Measurements from ENCODE around the gene TGFBRAP1.

DNA sequence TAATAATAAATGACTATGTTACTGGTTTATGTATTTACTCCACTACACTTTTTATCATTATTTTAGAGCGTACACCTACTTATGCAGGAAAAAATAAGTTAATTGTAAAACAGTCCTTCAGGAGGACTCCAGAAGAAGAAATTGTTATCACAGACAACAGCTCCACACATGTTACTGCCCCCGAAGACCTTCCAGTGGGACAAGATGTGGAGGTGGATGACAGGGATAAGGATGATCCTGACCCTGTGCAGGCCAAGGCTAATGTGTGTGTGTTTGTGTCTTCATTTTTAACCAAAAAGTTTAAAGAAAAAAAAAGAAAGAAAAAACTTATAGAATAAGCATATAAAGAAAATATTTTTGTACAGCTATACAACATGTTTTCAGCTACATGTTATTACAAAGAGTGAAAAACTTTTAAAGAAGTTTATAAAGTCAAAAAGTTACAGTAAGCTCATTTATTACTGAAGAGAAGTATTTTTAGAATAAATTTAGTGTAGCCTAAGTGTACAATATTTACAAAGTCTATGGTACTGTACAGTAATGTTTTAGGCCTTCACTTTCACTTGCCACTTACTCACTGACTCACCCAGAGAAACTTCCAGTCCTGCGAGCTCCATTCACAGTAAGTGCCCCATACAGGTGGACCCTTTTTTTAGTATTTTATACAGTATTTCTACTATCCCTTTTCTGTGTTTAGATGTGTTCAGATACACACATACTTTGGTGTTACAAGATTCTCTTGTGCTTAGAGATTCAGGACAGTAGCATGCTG lies 7.5 kb downstream of the TGFBRAP1 start:
- no peak for TF ChIP-seq CTCF (IDR thresholded peaks at IDR 0.05)
- no peak for TF ChIP-seq POLR2AphosphoS5 (IDR thresholded peaks at IDR 0.05)

All from stomach (tissue), 4 donors.